Body of pancreas (tissue), 4 donors: ENCODE data around the gene PSMB7. TPM values are rescaled to one million over a fixed set of nuclear protein-coding genes. Genes with fewer than 3 reads are reported as not detected.
A peak's percentile ranks its signal among the peaks of the same experiment; 100 is the strongest.

Experiments
- ATAC-seq: fragments of 150-250 bp; one replicate; pipeline ENCODE4 v1.9.1; 2016
- DNase-seq, 4 donors: peaks; one replicate each; pipeline ENCODE4 v3.0.0-alpha.2; 2019
- H3K27ac ChIP-seq, 4 donors: fragments of 200-600 bp; sonication (generic); 1 replicate in 3 of 4; 2 replicates in 1 of 4; pipeline versions ENCODE4 v1.5.1 to v1.6.1; 2016 to 2019; ENCODE audit warnings: mild to moderate bottlenecking in 1 of 4, mixed read lengths in 1 of 4, moderate library complexity in 1 of 4
- H3K27me3 ChIP-seq, 2 donors: fragments of 200-600 bp; sonication (generic); one replicate each; pipeline ENCODE4 v1.6.0; 2016; ENCODE audit warnings: mild to moderate bottlenecking in 1 of 2
- H3K36me3 ChIP-seq, 2 donors: fragments of 200-600 bp; sonication (generic); replicated peaks in 1 of 2; 2 replicates each; pipeline ENCODE4 v1.5.1; 2016; ENCODE audit warnings: low read depth in 2 of 2; ENCODE audit not compliant: insufficient read depth in 1 of 2
- H3K4me1 ChIP-seq: fragments of 200-600 bp; sonication (generic); one replicate; pipeline ENCODE4 v1.6.0; 2016
- H3K4me3 ChIP-seq, 2 donors: fragments of 200-600 bp; sonication (generic); 1 replicate in 1 of 2; 2 replicates in 1 of 2; pipeline ENCODE4 v1.5.1; 2016 to 2019
- H3K9me3 ChIP-seq, 3 donors: fragments of 200-600 bp; sonication (generic); 1 replicate in 2 of 3; 2 replicates in 1 of 3; pipeline ENCODE4 v1.5.1; 2016
- CTCF ChIP-seq, 7 experiments: fragments of 450-650 bp in 4 of 7; fragments of 200-600 bp in 3 of 7; sonication (generic) in 3 of 7; IDR thresholded peaks; one replicate each; pipeline ENCODE4 v1.5.1; 2016 to 2019; ENCODE audit warnings: antibody characterized with exemption in 7 of 7
- POLR2A ChIP-seq, 3 donors: fragments of 450-650 bp; IDR thresholded peaks; one replicate each; pipeline ENCODE4 v1.6.1; 2016; ENCODE audit warnings: antibody characterized with exemption in 3 of 3, mild to moderate bottlenecking in 2 of 3
- WGBS, 2 donors: methylation state at CpG; one replicate each; pipeline ENCODE4 v1.1.5; 2017; 5-methylcytosine and 5-hydroxymethylcytosine counted together
- intact Hi-C: fragments of 100-400 bp; cut with DNase I; formaldehyde crosslinking; loops from one replicate; pipeline ENCODE4 v1.15.1; 2023
- total RNA-seq, 2 donors: library from RNA; depleted of rRNA; stranded (reverse); fragments of >200 nt; gene quantifications; one replicate each; pipeline ENCODE4 v1.1.0, GENCODE V29; 2016

Gene PSMB7
- 10 to 100 TPM; 31.6 to 93.9 TPM for total RNA-seq

GRCh38 chr9:124415102-124415851 lies at the start of gene PSMB7:
Gene PSMB7, minus strand, starts transcription at chr9:124415442. Its CDS starts 17 bp downstream, at chr9:124415425.
- H3K9me3 ChIP-seq: no peaks in the 10 kb centered on the region
- intact Hi-C loops: no loop called here
- DNase-seq: peak; percentile 96 to 98 (median 98)
- TF ChIP-seq CTCF (IDR thresholded peaks at IDR 0.05) (peak; percentile 67 to 98 (median 93)), POLR2A (IDR thresholded peaks at IDR 0.05) (peak in 2 of 3 donors; percentile 69 to 75)
- H3K27ac ChIP-seq: peak within 1 kb of the TSS in 2 of 4 donors; percentile 52 to 61
- ATAC-seq: peak; percentile 96
- H3K36me3 ChIP-seq: peaks cover 0 to 25% of the 10 kb centered on the region in 2 donors
- peaks cover 14% of the 10 kb centered on the region for H3K4me1 ChIP-seq
- H3K27me3 ChIP-seq: no peaks in the 10 kb centered on the region
- WGBS, 2 donors: 5 to 7% methylated on average over 34 to 41 of the region's 41 CpGs
- peak within 1 kb of the TSS; percentile 44 to 91 for H3K4me3 ChIP-seq

GRCh38 chr9:124462739-124463138 lies 47.5 kb upstream of the PSMB7 start:
- Histone ChIP-seq H3K4me1 (no peaks in the 10 kb centered on the region), H3K9me3 (no peaks in the 10 kb centered on the region), H3K27ac (no peak overlapping the region), H3K36me3 (no peaks in the 10 kb centered on the region), H3K27me3 (no peaks in the 10 kb centered on the region), H3K4me3 (no peak overlapping the region)
- ATAC-seq: no peak
- intact Hi-C loops: no loop called here
- 78 to 91% methylated on average over 1 of the region's 1 CpG for WGBS, 2 donors
- DNase-seq: no peak
- TF ChIP-seq CTCF (IDR thresholded peaks at IDR 0.05) (no peak), POLR2A (IDR thresholded peaks at IDR 0.05) (no peak)

GRCh38 chr9:124458441-124458840 lies 43.2 kb upstream of the PSMB7 start:
- DNase-seq (no peak), ATAC-seq (no peak)
- H3K27me3 ChIP-seq: no peaks in the 10 kb centered on the region
- H3K4me1 ChIP-seq: peaks cover under 1% of the 10 kb centered on the region
- H3K4me3 ChIP-seq: no peak overlapping the region
- intact Hi-C loops: no loop called here
- WGBS, 2 donors: 76 to 79% methylated on average over 9 of the region's 9 CpGs
- no peak overlapping the region for H3K27ac ChIP-seq
- TF ChIP-seq CTCF (IDR thresholded peaks at IDR 0.05) (no peak), POLR2A (IDR thresholded peaks at IDR 0.05) (no peak)
- no peaks in the 10 kb centered on the region for H3K9me3 ChIP-seq
- no peaks in the 10 kb centered on the region for H3K36me3 ChIP-seq

- Histone ChIP-seq H3K4me3 (no peak overlapping the region), H3K27me3 (no peaks in the 10 kb centered on the region), H3K9me3 (no peaks in the 10 kb centered on the region), H3K36me3 (no peaks in the 10 kb centered on the region), H3K4me1 (peaks cover 5% of the 10 kb centered on the region), H3K27ac (no peak overlapping the region)
- intact Hi-C loops: no loop called here
- ATAC-seq (no peak), DNase-seq (no peak)
- WGBS, 2 donors: 71 to 93% methylated on average over 5 to 6 of the region's 8 CpGs
- no peak for TF ChIP-seq POLR2A (IDR thresholded peaks at IDR 0.05)
These were observed 42.7 kb upstream of the PSMB7 start for GRCh38 chr9:124457887-124458431.

GRCh38 chr9:124457079-124457886 lies 42.0 kb upstream of the PSMB7 start:
- H3K4me3 ChIP-seq: no peak overlapping the region
- intact Hi-C loops: no loop called here
- WGBS, 2 donors: 81 to 82% methylated on average over 9 to 18 of the region's 18 CpGs
- H3K4me1 ChIP-seq: peaks cover 6% of the 10 kb centered on the region
- no peak for TF ChIP-seq CTCF (IDR thresholded peaks at IDR 0.05)
- TF ChIP-seq POLR2A (IDR thresholded peaks at IDR 0.05): no peak
- no peaks in the 10 kb centered on the region for H3K27me3 ChIP-seq
- no peak for ATAC-seq
- no peak overlapping the region for H3K27ac ChIP-seq
- no peak for DNase-seq
- no peaks in the 10 kb centered on the region for H3K9me3 ChIP-seq
- H3K36me3 ChIP-seq: no peaks in the 10 kb centered on the region
